Stimulated activated CD8-positive, alpha-beta memory T cell treated with anti-CD3 and anti-CD28 coated beads, Interleukin-4, amount 100 ng/mL, for 24 hours (primary cell): ENCODE measurements around the gene SLITRK2.

Experiments
- DNase-seq: peaks from one replicate; pipeline ENCODE4 v3.0.0-alpha.2; 2020; ENCODE audit warnings: low read depth

Gene SLITRK2

GRCh38 chrX:145817331-145818185, at the start of gene SLITRK2:
Gene SLITRK2, plus strand, starts transcription at chrX:145817829. Its CDS starts 4,597 bp downstream, at chrX:145822426.
- no peak for DNase-seq

- DNase-seq = no peak
These were observed 44.6 kb upstream of the SLITRK2 start for GRCh38 chrX:145773006-145773405.

- no peak for DNase-seq
These were observed 25.3 kb upstream of the SLITRK2 start for GRCh38 chrX:145792281-145792680.

GRCh38 chrX:145803508-145803907, 14.1 kb upstream of the SLITRK2 start:
- DNase-seq = no peak

- no peak for DNase-seq
These were observed 4.5 kb upstream of the SLITRK2 start for GRCh38 chrX:145813081-145813480.

GRCh38 chrX:145816601-145817315, 871 bp upstream of the SLITRK2 start:
- no peak for DNase-seq

- no peak for DNase-seq
These were observed 821 bp downstream of the SLITRK2 start for GRCh38 chrX:145818186-145819113.

- no peak for DNase-seq
These were observed 3.2 kb downstream of the SLITRK2 start for GRCh38 chrX:145820825-145821224.

GRCh38 chrX:145821291-145821897, 3.8 kb downstream of the SLITRK2 start:
- DNase-seq = no peak

- no peak for DNase-seq
These were observed 4.4 kb downstream of the SLITRK2 start for GRCh38 chrX:145821898-145822571.

- DNase-seq = no peak
These were observed 5.5 kb downstream of the SLITRK2 start for GRCh38 chrX:145823132-145823531.

GRCh38 chrX:145825896-145826295, 8.3 kb downstream of the SLITRK2 start:
- no peak for DNase-seq

GRCh38 chrX:145826466-145826865, 8.8 kb downstream of the SLITRK2 start:
- DNase-seq = no peak

- DNase-seq = no peak
These were observed 15.2 kb downstream of the SLITRK2 start for GRCh38 chrX:145832796-145833195.

GRCh38 chrX:145840531-145840930, 22.9 kb downstream of the SLITRK2 start:
- DNase-seq = no peak

- DNase-seq = no peak
These were observed 25.7 kb downstream of the SLITRK2 start for GRCh38 chrX:145843146-145843904.

GRCh38 chrX:145844886-145845285, 27.3 kb downstream of the SLITRK2 start:
- DNase-seq = no peak

- DNase-seq = no peak
These were observed 30.8 kb downstream of the SLITRK2 start for GRCh38 chrX:145848448-145848847.

- DNase-seq = no peak
These were observed 31.2 kb downstream of the SLITRK2 start for GRCh38 chrX:145848857-145849256.

GRCh38 chrX:145853181-145853580, 35.6 kb downstream of the SLITRK2 start:
- no peak for DNase-seq
